Measurements from ENCODE around the gene SACM1L.

The SACM1L gene

GRCh38 chr3:45776611-45777010 lies 87.4 kb downstream of the SACM1L start:
- Histone ChIP-seq H3K9ac (no peak overlapping the region), H3K36me3 (ENCODE audit: control insufficient read depth, insufficient read depth, low read length) (no peaks in the 10 kb centered on the region), H3K27ac (no peak overlapping the region), H3K79me2 (no peaks in the 10 kb centered on the region), H3K4me1 (no peaks in the 10 kb centered on the region), H3K4me3 (ENCODE audit: low read depth, low read length) (no peak overlapping the region), H3K9me3 (ENCODE audit: control insufficient read depth, low read length) (no peaks in the 10 kb centered on the region), H3K4me2 (ENCODE audit: low read length) (no peak overlapping the region), H3K27me3 (ENCODE audit: control insufficient read depth, insufficient read depth, low read length) (no peaks in the 10 kb centered on the region), H2AFZ (no peak overlapping the region)
- TF ChIP-seq CTCF (IDR thresholded peaks at IDR 0.05) = no peak

- no peak overlapping the region for H3K9ac ChIP-seq
- H3K27me3 ChIP-seq (ENCODE audit: control insufficient read depth, insufficient read depth, low read length) = no peaks in the 10 kb centered on the region
- H3K79me2 ChIP-seq = no peaks in the 10 kb centered on the region
- H3K9me3 ChIP-seq (ENCODE audit: control insufficient read depth, low read length) = no peaks in the 10 kb centered on the region
- H3K36me3 ChIP-seq (ENCODE audit: control insufficient read depth, insufficient read depth, low read length) = no peaks in the 10 kb centered on the region
- no peak overlapping the region for H3K4me2 ChIP-seq (ENCODE audit: low read length)
- no peaks in the 10 kb centered on the region for H3K4me1 ChIP-seq
- H3K27ac ChIP-seq = no peak overlapping the region
- no peak overlapping the region for H3K4me3 ChIP-seq (ENCODE audit: low read depth, low read length)
- no peak for TF ChIP-seq CTCF (IDR thresholded peaks at IDR 0.05)
- H2AFZ ChIP-seq = no peak overlapping the region
Observed at GRCh38 chr3:45777111-45777745, 88.0 kb downstream of the SACM1L start.

- Histone ChIP-seq H3K9me3 (ENCODE audit: control insufficient read depth, low read length) (no peaks in the 10 kb centered on the region), H3K4me1 (no peaks in the 10 kb centered on the region), H3K4me2 (ENCODE audit: low read length) (no peak overlapping the region), H3K27me3 (ENCODE audit: control insufficient read depth, insufficient read depth, low read length) (no peaks in the 10 kb centered on the region), H3K27ac (no peak overlapping the region), H3K36me3 (ENCODE audit: control insufficient read depth, insufficient read depth, low read length) (no peaks in the 10 kb centered on the region), H3K4me3 (ENCODE audit: low read depth, low read length) (no peak overlapping the region), H3K9ac (no peak overlapping the region), H2AFZ (no peak overlapping the region), H3K79me2 (no peaks in the 10 kb centered on the region)
- no peak for TF ChIP-seq CTCF (IDR thresholded peaks at IDR 0.05)
Observed at GRCh38 chr3:45777746-45778386, 88.7 kb downstream of the SACM1L start.

- no peak overlapping the region for H3K9ac ChIP-seq
- no peaks in the 10 kb centered on the region for H3K79me2 ChIP-seq
- no peaks in the 10 kb centered on the region for H3K9me3 ChIP-seq (ENCODE audit: control insufficient read depth, low read length)
- no peak for TF ChIP-seq CTCF (IDR thresholded peaks at IDR 0.05)
- no peaks in the 10 kb centered on the region for H3K36me3 ChIP-seq (ENCODE audit: control insufficient read depth, insufficient read depth, low read length)
- no peaks in the 10 kb centered on the region for H3K4me1 ChIP-seq
- H3K27ac ChIP-seq = no peak overlapping the region
- no peak overlapping the region for H3K4me3 ChIP-seq (ENCODE audit: low read depth, low read length)
- H3K4me2 ChIP-seq (ENCODE audit: low read length) = no peak overlapping the region
- H3K27me3 ChIP-seq (ENCODE audit: control insufficient read depth, insufficient read depth, low read length) = no peaks in the 10 kb centered on the region
- no peak overlapping the region for H2AFZ ChIP-seq
Observed at GRCh38 chr3:45778761-45779201, 89.6 kb downstream of the SACM1L start.
